Nephron (organoid): ENCODE data around the gene PDGFB.

Experiments
- H3K27ac Mint-ChIP-seq, 3 experiments: 2 replicates each; pipeline ENCODE4 v1.8.0; 2020; ENCODE audit warnings: mixed read lengths in 3 of 3, mild to moderate bottlenecking in 2 of 3, moderate library complexity in 1 of 3
- H3K27me3 Mint-ChIP-seq: 2 replicates; pipeline ENCODE4 v1.8.0; 2021; ENCODE audit warnings: low read depth, mild to moderate bottlenecking, moderate library complexity, mixed read lengths
- H3K36me3 Mint-ChIP-seq: 2 replicates; pipeline ENCODE4 v1.8.0; 2020; ENCODE audit warnings: low read depth, mixed read lengths
- H3K4me1 Mint-ChIP-seq: 2 replicates; pipeline ENCODE4 v1.8.0; 2020; ENCODE audit warnings: mixed read lengths
- H3K4me3 Mint-ChIP-seq, 3 experiments: 2 replicates each; pipeline ENCODE4 v1.8.0; 2020; ENCODE audit warnings: mild to moderate bottlenecking in 3 of 3, mixed read lengths in 3 of 3, moderate library complexity in 2 of 3
- H3K9me3 Mint-ChIP-seq: 2 replicates; pipeline ENCODE4 v1.8.0; 2020; ENCODE audit warnings: mixed read lengths
- CTCF ChIP-seq, 3 experiments: fragments of 200-600 bp; sonication (generic); IDR thresholded peaks; one replicate each; pipeline ENCODE4 v1.5.0; 2021; ENCODE audit warnings: antibody characterized with exemption in 3 of 3; ENCODE audit not compliant: unreplicated experiment in 3 of 3

Gene PDGFB

GRCh38 chr22:39215426-39216142, 29.2 kb downstream of the PDGFB start:
- no peak overlapping the region for H3K27ac Mint-ChIP-seq
- H3K4me1 Mint-ChIP-seq = peaks cover 10% of the 10 kb centered on the region
- H3K36me3 Mint-ChIP-seq = peaks cover 7% of the 10 kb centered on the region
- TF ChIP-seq CTCF (IDR thresholded peaks at IDR 0.05; ENCODE audit: unreplicated experiment in 3 of 3) = peak in 1 of 3 experiments; percentile 15
- no peak overlapping the region for H3K4me3 Mint-ChIP-seq
- peaks cover 14% of the 10 kb centered on the region for H3K9me3 Mint-ChIP-seq
- peaks cover 18% of the 10 kb centered on the region for H3K27me3 Mint-ChIP-seq

- Mint-ChIP-seq H3K27ac (peak overlapping the region; percentile 22 to 47 (median 34)), H3K9me3 (peaks cover 14% of the 10 kb centered on the region), H3K27me3 (peaks cover 13% of the 10 kb centered on the region), H3K36me3 (peaks cover 2% of the 10 kb centered on the region), H3K4me3 (no peak overlapping the region), H3K4me1 (peaks cover 10% of the 10 kb centered on the region)
- no peak for TF ChIP-seq CTCF (IDR thresholded peaks at IDR 0.05; ENCODE audit: unreplicated experiment in 3 of 3)
Measured at GRCh38 chr22:39215070-39215396, 29.7 kb downstream of the PDGFB start.

- Mint-ChIP-seq H3K36me3 (no peaks in the 10 kb centered on the region), H3K9me3 (peaks cover 13% of the 10 kb centered on the region), H3K4me1 (peaks cover 10% of the 10 kb centered on the region), H3K27ac (peak overlapping the region; percentile 22 to 47 (median 34)), H3K27me3 (peaks cover 9% of the 10 kb centered on the region), H3K4me3 (no peak overlapping the region)
- TF ChIP-seq CTCF (IDR thresholded peaks at IDR 0.05; ENCODE audit: unreplicated experiment in 3 of 3) = no peak
Measured at GRCh38 chr22:39214383-39215069, 30.3 kb downstream of the PDGFB start.

- Mint-ChIP-seq H3K27me3 (peaks cover 9% of the 10 kb centered on the region), H3K4me3 (no peak overlapping the region), H3K27ac (peak overlapping the region in 1 of 3 experiments; percentile 47), H3K4me1 (peaks cover 10% of the 10 kb centered on the region), H3K36me3 (no peaks in the 10 kb centered on the region), H3K9me3 (peaks cover 9% of the 10 kb centered on the region)
- no peak for TF ChIP-seq CTCF (IDR thresholded peaks at IDR 0.05; ENCODE audit: unreplicated experiment in 3 of 3)
Measured at GRCh38 chr22:39214006-39214382, 30.8 kb downstream of the PDGFB start.

- Mint-ChIP-seq H3K4me1 (peaks cover 18% of the 10 kb centered on the region), H3K4me3 (no peak overlapping the region), H3K36me3 (no peaks in the 10 kb centered on the region), H3K9me3 (peaks cover 6% of the 10 kb centered on the region), H3K27ac (peak overlapping the region in 1 of 3 experiments; percentile 43), H3K27me3 (peaks cover 5% of the 10 kb centered on the region)
- no peak for TF ChIP-seq CTCF (IDR thresholded peaks at IDR 0.05; ENCODE audit: unreplicated experiment in 3 of 3)
Measured at GRCh38 chr22:39212721-39213376, 31.9 kb downstream of the PDGFB start.
